Pancreas (tissue), 10 donors: ENCODE results near the gene HCAR2. TPM values are rescaled to one million over a fixed set of nuclear protein-coding genes. Genes with fewer than 3 reads are reported as not detected.
"Not testable (repeated sequence)": the region's sequence is repeated elsewhere in the genome, so short reads cannot be mapped to it uniquely, and the experiment has no call there.

Experiments used
- ATAC-seq, 4 donors: fragments of 200-7000 bp; cut with Tn5 transposase; one replicate each; pipeline versions ENCODE4 v1.8.0 to v1.9.1; 2020; ENCODE audit warnings: mild to moderate bottlenecking in 4 of 4, moderate library complexity in 4 of 4
- DNase-seq, 6 donors: peaks; one replicate each; pipeline ENCODE4 v3.0.0-alpha.2; 2020
- FAIRE-seq: peaks from 2 replicates; lab custom pipeline; 2012; peaks lifted over from hg19 to GRCh38; lab: Jason Lieb, UNC
- H3K27ac ChIP-seq, 4 donors: fragments of 200-600 bp; sonication (generic); 1 replicate in 3 of 4; 2 replicates in 1 of 4; pipeline versions ENCODE4 v1.5.0 to v1.8.0; 2020
- H3K27me3 ChIP-seq, 4 donors: fragments of 200-600 bp; one replicate each; pipeline ENCODE4 v1.8.0; 2021
- H3K36me3 ChIP-seq, 3 donors: fragments of 200-600 bp; sonication (generic) in 1 of 3; one replicate each; pipeline versions ENCODE4 v1.5.0 to v1.8.0; 2020 to 2021
- H3K4me1 ChIP-seq, 3 donors: fragments of 200-600 bp; one replicate each; pipeline ENCODE4 v1.8.0; 2021
- H3K4me3 ChIP-seq, 4 donors: fragments of 200-600 bp; sonication (generic) in 2 of 4; one replicate each; pipeline versions ENCODE4 v1.5.0 to v1.8.0; 2020 to 2021
- H3K9me3 ChIP-seq, 4 donors: fragments of 200-600 bp; one replicate each; pipeline ENCODE4 v1.8.0; 2021
- CTCF ChIP-seq, 4 donors: fragments of 200-600 bp; sonication (generic) in 3 of 4; IDR thresholded peaks; one replicate each; pipeline versions ENCODE4 v1.5.0 to v1.8.0; 2021; ENCODE audit warnings: antibody characterized with exemption in 4 of 4
- WGBS, 2 donors: extraction: QIAGEN DNeasy Blood & Tissue Kit; methylation state at CpG; one replicate each; pipeline ENCODE4 v1.1.7; 2013; 5-methylcytosine and 5-hydroxymethylcytosine counted together
- intact Hi-C, 3 donors: fragments of 100-400 bp; cut with DNase I; formaldehyde crosslinking; loops; one replicate each; pipeline versions ENCODE4 v1.11.1 to v1.14.2; 2022
- polyA plus RNA-seq, 2 donors: library from polyadenylated mRNA; stranded (reverse); fragments of 200-250 nt; gene quantifications; one replicate each; pipeline ENCODE4 v1.2.3, GENCODE V29; 2013
- total RNA-seq, 6 donors: library from RNA; stranded (reverse); fragmentation: NEBNext Ultra II Directional in 4 of 6; extraction: Animal tissue kit (Norgen Biotek cat#: 25700) in 4 of 6; gene quantifications; one replicate each; pipeline versions ENCODE4 v1.2.1 to v1.2.4, GENCODE V29; 2021 to 2023
- donor health status: healthy with polysubstance abuse.
- donor health status: DM: no; HTN: no; CAD: no; lungs with moderate emphysema.
- donor health status: DM: no; HTN: no; CAD: no.
- donor health status: control.
- donor health status: control.
- donor health status: Bipolar disorder and iron deficiency.
- donor health status: DM: yes; HTN: yes; CAD: no.
- donor health status: DM: no; HTN: no; CAD: no.
- donor health status: DM: no; HTN: no; CAD: no.
- donor health status: DM: yes; HTN: yes; CAD: no.

HCAR2 gene
- total and polyA plus RNA-seq, 8 donors = 0.05 to 0.95 (median 0.25) TPM; not detected in 3

- Histone ChIP-seq H3K9me3 (no peaks in the 10 kb centered on the region), H3K4me1 (no peaks in the 10 kb centered on the region), H3K27ac (no peak overlapping the region), H3K36me3 (no peaks in the 10 kb centered on the region), H3K27me3 (no peaks in the 10 kb centered on the region), H3K4me3 (no peak overlapping the region)
- intact Hi-C loops = no loop called here
- TF ChIP-seq CTCF (IDR thresholded peaks at IDR 0.05) = no peak
- DNase-seq (no peak), ATAC-seq (peak in 1 of 4 donors; percentile 28), FAIRE-seq (no peak)
- 62 to 67% methylated on average over 3 of the region's 3 CpGs for whole genome bisulfite sequencing, 2 donors
Observed at GRCh38 chr12:122688291-122688690, 14.9 kb downstream of the HCAR2 start.

- no peak overlapping the region for H3K27ac ChIP-seq
- 49 to 52% methylated on average over 5 of the region's 5 CpGs for WGBS, 2 donors
- no peak for ATAC-seq
Observed at GRCh38 chr12:122687086-122687485, 16.1 kb downstream of the HCAR2 start.

GRCh38 chr12:122686538-122686937 is 16.6 kb downstream of the HCAR2 start:
- TF ChIP-seq CTCF (IDR thresholded peaks at IDR 0.05) = no peak
- no peak for FAIRE-seq

More at GRCh38 chr12:122687086-122687485, 16.1 kb downstream of the HCAR2 start:
- Histone ChIP-seq H3K27me3 (no peaks in the 10 kb centered on the region), H3K9me3 (no peaks in the 10 kb centered on the region), H3K36me3 (no peaks in the 10 kb centered on the region), H3K4me1 (no peaks in the 10 kb centered on the region), H3K4me3 (no peak overlapping the region)
- TF ChIP-seq CTCF (IDR thresholded peaks at IDR 0.05) = no peak
- intact Hi-C loops = no loop called here
- no peak for FAIRE-seq
- no peak for DNase-seq

GRCh38 chr12:122684297-122684813 is 18.8 kb downstream of the HCAR2 start:
- FAIRE-seq = no peak
- no peak for DNase-seq
- no peaks in the 10 kb centered on the region for H3K36me3 ChIP-seq
- no peaks in the 10 kb centered on the region for H3K9me3 ChIP-seq
- no peak for TF ChIP-seq CTCF (IDR thresholded peaks at IDR 0.05)
- no peaks in the 10 kb centered on the region for H3K4me1 ChIP-seq
- H3K27ac ChIP-seq = no peak overlapping the region
- ATAC-seq = no peak
- 61 to 74% methylated on average over 5 of the region's 5 CpGs for WGBS, 2 donors
- H3K4me3 ChIP-seq = no peak overlapping the region
- no peaks in the 10 kb centered on the region for H3K27me3 ChIP-seq
- intact Hi-C loops = no loop called here

More at GRCh38 chr12:122686538-122686937, 16.6 kb downstream of the HCAR2 start:
- intact Hi-C loops = no loop called here
- DNase-seq = no peak
- no peak overlapping the region for H3K27ac ChIP-seq
- no peaks in the 10 kb centered on the region for H3K36me3 ChIP-seq
- no peaks in the 10 kb centered on the region for H3K9me3 ChIP-seq
- H3K27me3 ChIP-seq = no peaks in the 10 kb centered on the region
- WGBS, 2 donors = 82 to 91% methylated on average over 3 of the region's 3 CpGs
- no peak for ATAC-seq
- no peak overlapping the region for H3K4me3 ChIP-seq
- H3K4me1 ChIP-seq = no peaks in the 10 kb centered on the region

- TF ChIP-seq CTCF (IDR thresholded peaks at IDR 0.05) = no peak
- ATAC-seq (peak in 2 of 4 donors; percentile 58 to 68), FAIRE-seq (no peak), DNase-seq (no peak)
- intact Hi-C loops = no loop called here
- no peaks in the 10 kb centered on the region for H3K27me3 ChIP-seq
- no peak overlapping the region for H3K27ac ChIP-seq
- H3K4me3 ChIP-seq = no peak overlapping the region
- no peaks in the 10 kb centered on the region for H3K4me1 ChIP-seq
- no peaks in the 10 kb centered on the region for H3K9me3 ChIP-seq
- no peaks in the 10 kb centered on the region for H3K36me3 ChIP-seq
- 73 to 79% methylated on average over 4 of the region's 4 CpGs for WGBS, 2 donors
Observed at GRCh38 chr12:122681814-122682213, 21.3 kb downstream of the HCAR2 start.

GRCh38 chr12:122680989-122681388 is 22.2 kb downstream of the HCAR2 start:
- H3K27ac ChIP-seq, intact Hi-C loops, FAIRE-seq, H3K9me3 ChIP-seq, H3K4me1 ChIP-seq, ATAC-seq, DNase-seq, H3K4me3 ChIP-seq, H3K27me3 ChIP-seq, H3K36me3 ChIP-seq: not testable (repeated sequence)
- WGBS, 2 donors = 84 to 93% methylated on average over 6 of the region's 6 CpGs

- H3K9me3 ChIP-seq, H3K4me1 ChIP-seq, intact Hi-C loops, H3K27me3 ChIP-seq, H3K4me3 ChIP-seq, H3K27ac ChIP-seq, ATAC-seq, FAIRE-seq, H3K36me3 ChIP-seq: not testable (repeated sequence)
- peak in 1 of 6 donors; percentile 38 for DNase-seq
- 91 to 95% methylated on average over 25 to 32 of the region's 32 CpGs for WGBS, 2 donors
Observed at GRCh38 chr12:122676781-122677180, 26.4 kb downstream of the HCAR2 start.

- ATAC-seq, H3K27ac ChIP-seq, FAIRE-seq, H3K36me3 ChIP-seq, intact Hi-C loops, DNase-seq, H3K27me3 ChIP-seq, H3K9me3 ChIP-seq, H3K4me3 ChIP-seq, H3K4me1 ChIP-seq: not testable (repeated sequence)
- 78 to 94% methylated on average over 8 of the region's 8 CpGs for WGBS, 2 donors
Observed at GRCh38 chr12:122676015-122676414, 27.1 kb downstream of the HCAR2 start.
